Mononuclear cell (primary cell): ENCODE measurements around the gene ANP32B. TPM values are rescaled to one million over a fixed set of nuclear protein-coding genes. Genes with fewer than 3 reads are reported as not detected.
A peak's percentile ranks its signal among the peaks of the same experiment; 100 is the strongest.

Source experiments
- H3K27me3 ChIP-seq: 2 replicates; pipeline ENCODE4 v1.6.0; 2011; ENCODE audit warnings: low read length, control low read depth; ENCODE audit not compliant: insufficient read depth
- H3K4me1 ChIP-seq: 2 replicates; pipeline ENCODE4 v1.5.1; 2011; ENCODE audit warnings: mild to moderate bottlenecking, low read length, control low read depth; ENCODE audit not compliant: insufficient read depth
- H3K4me3 ChIP-seq: 2 replicates; pipeline ENCODE4 v1.5.1; 2011; ENCODE audit warnings: mild to moderate bottlenecking, low read length, moderate library complexity
- H3K9me3 ChIP-seq: 2 replicates; pipeline ENCODE4 v1.5.1; 2011; ENCODE audit warnings: low read depth, mild to moderate bottlenecking, control low read depth, low read length
- total RNA-seq: library from RNA; depleted of rRNA; stranded (reverse); fragments of >200 nt; gene quantifications from one replicate; pipeline ENCODE4 v1.2.3, GENCODE V29; 2012

ANP32B gene
- total RNA-seq, 1 donor = 28.1 TPM

GRCh38 chr9:97979788-97980478 lies 3.2 kb upstream of the ANP32B start:
- Histone ChIP-seq H3K4me1 (peaks cover 8% of the 10 kb centered on the region), H3K4me3 (no peak overlapping the region), H3K9me3 (no peaks in the 10 kb centered on the region), H3K27me3 (no peaks in the 10 kb centered on the region)

GRCh38 chr9:97980479-97980803 lies 2.7 kb upstream of the ANP32B start:
- peaks cover 13% of the 10 kb centered on the region for H3K4me1 ChIP-seq
- H3K27me3 ChIP-seq = no peaks in the 10 kb centered on the region
- H3K4me3 ChIP-seq = no peak overlapping the region
- H3K9me3 ChIP-seq = no peaks in the 10 kb centered on the region

GRCh38 chr9:97980918-97981845 lies 2.0 kb upstream of the ANP32B start:
- no peaks in the 10 kb centered on the region for H3K9me3 ChIP-seq
- H3K27me3 ChIP-seq = no peaks in the 10 kb centered on the region
- H3K4me3 ChIP-seq = no peak overlapping the region
- peaks cover 20% of the 10 kb centered on the region for H3K4me1 ChIP-seq

- Histone ChIP-seq H3K4me3 (peak overlapping the region; percentile 86), H3K9me3 (no peaks in the 10 kb centered on the region), H3K27me3 (no peaks in the 10 kb centered on the region), H3K4me1 (peaks cover 25% of the 10 kb centered on the region)
Observed at GRCh38 chr9:97981846-97982682, 1.1 kb upstream of the ANP32B start.

- H3K4me1 ChIP-seq = peaks cover 35% of the 10 kb centered on the region
- peak overlapping the region; percentile 86 for H3K4me3 ChIP-seq
- H3K9me3 ChIP-seq = no peaks in the 10 kb centered on the region
- no peaks in the 10 kb centered on the region for H3K27me3 ChIP-seq
Observed at GRCh38 chr9:97983589-97984187, 547 bp downstream of the ANP32B start.

- no peaks in the 10 kb centered on the region for H3K9me3 ChIP-seq
- H3K4me1 ChIP-seq = peaks cover 40% of the 10 kb centered on the region
- no peaks in the 10 kb centered on the region for H3K27me3 ChIP-seq
- peak overlapping the region; percentile 86 for H3K4me3 ChIP-seq
Observed at GRCh38 chr9:97984188-97985057, 1.3 kb downstream of the ANP32B start.

- no peaks in the 10 kb centered on the region for H3K27me3 ChIP-seq
- H3K4me3 ChIP-seq = peak overlapping the region; percentile 86
- H3K4me1 ChIP-seq = peaks cover 49% of the 10 kb centered on the region
- H3K9me3 ChIP-seq = no peaks in the 10 kb centered on the region
Observed at GRCh38 chr9:97985058-97985861, 2.1 kb downstream of the ANP32B start.

- no peaks in the 10 kb centered on the region for H3K27me3 ChIP-seq
- H3K4me3 ChIP-seq = no peak overlapping the region
- H3K4me1 ChIP-seq = peaks cover 61% of the 10 kb centered on the region
Observed at GRCh38 chr9:97987487-97987886, 4.3 kb downstream of the ANP32B start.

GRCh38 chr9:97990259-97990658 lies 7.1 kb downstream of the ANP32B start:
- no peaks in the 10 kb centered on the region for H3K27me3 ChIP-seq
- no peaks in the 10 kb centered on the region for H3K9me3 ChIP-seq
- H3K4me1 ChIP-seq = peaks cover 70% of the 10 kb centered on the region
- no peak overlapping the region for H3K4me3 ChIP-seq

More at GRCh38 chr9:97987487-97987886, 4.3 kb downstream of the ANP32B start:
- H3K9me3 ChIP-seq = no peaks in the 10 kb centered on the region

GRCh38 chr9:97991818-97992217 lies 8.7 kb downstream of the ANP32B start:
- peaks cover 56% of the 10 kb centered on the region for H3K4me1 ChIP-seq
- H3K9me3 ChIP-seq = no peaks in the 10 kb centered on the region
- no peak overlapping the region for H3K4me3 ChIP-seq
- no peaks in the 10 kb centered on the region for H3K27me3 ChIP-seq

GRCh38 chr9:97992219-97992618 lies 9.1 kb downstream of the ANP32B start:
- Histone ChIP-seq H3K4me3 (no peak overlapping the region), H3K4me1 (peaks cover 56% of the 10 kb centered on the region), H3K9me3 (no peaks in the 10 kb centered on the region), H3K27me3 (no peaks in the 10 kb centered on the region)

GRCh38 chr9:97993000-97993399 lies 9.9 kb downstream of the ANP32B start:
- Histone ChIP-seq H3K4me3 (no peak overlapping the region), H3K9me3 (no peaks in the 10 kb centered on the region), H3K27me3 (no peaks in the 10 kb centered on the region), H3K4me1 (peaks cover 52% of the 10 kb centered on the region)

GRCh38 chr9:97994703-97995102 lies 11.6 kb downstream of the ANP32B start:
- no peaks in the 10 kb centered on the region for H3K9me3 ChIP-seq
- no peak overlapping the region for H3K4me3 ChIP-seq
- H3K27me3 ChIP-seq = no peaks in the 10 kb centered on the region
- peaks cover 38% of the 10 kb centered on the region for H3K4me1 ChIP-seq
